NCI-H1105 treated with DMSO at 0.1 percent for 48 hours (cell line): ENCODE data around the gene PKN3.
A peak's percentile ranks its signal among the peaks of the same experiment; 100 is the strongest.

Experiments
- DNase-seq: peaks from one replicate; lab custom pipeline; 2025; lab: John Stamatoyannopoulos, UW

The PKN3 gene

DNA sequence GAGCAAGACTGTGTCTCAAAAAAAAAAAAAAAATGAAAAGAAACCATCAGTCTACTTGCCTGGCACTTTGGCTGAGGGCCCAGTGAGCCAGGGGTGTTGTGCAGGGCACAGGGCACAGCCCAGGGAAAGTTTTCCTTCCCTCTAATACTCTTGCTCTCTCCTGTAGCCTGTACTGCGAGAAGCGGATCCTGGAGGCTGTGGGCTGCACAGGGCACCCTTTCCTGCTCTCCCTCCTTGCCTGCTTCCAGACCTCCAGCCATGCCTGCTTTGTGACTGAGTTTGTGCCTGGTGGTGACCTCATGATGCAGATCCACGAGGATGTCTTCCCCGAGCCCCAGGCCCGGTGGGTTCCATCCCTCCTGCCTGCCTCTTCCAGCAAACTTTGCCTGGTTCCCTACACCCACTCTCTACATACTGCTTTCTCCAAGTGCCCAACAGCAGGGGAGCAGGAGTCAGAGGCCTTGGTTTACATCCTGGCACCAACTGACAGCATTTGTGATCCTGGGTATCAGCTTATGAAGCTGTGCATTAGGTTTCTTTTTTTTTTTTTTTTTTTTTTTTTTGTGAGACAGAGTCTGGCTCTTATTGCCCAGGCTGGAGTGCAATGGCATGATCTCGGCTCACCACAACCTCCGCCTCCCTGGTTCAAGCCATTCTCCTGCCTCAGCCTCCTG lies 14.4 kb downstream of the PKN3 start:
- DNase-seq: no peak

DNA sequence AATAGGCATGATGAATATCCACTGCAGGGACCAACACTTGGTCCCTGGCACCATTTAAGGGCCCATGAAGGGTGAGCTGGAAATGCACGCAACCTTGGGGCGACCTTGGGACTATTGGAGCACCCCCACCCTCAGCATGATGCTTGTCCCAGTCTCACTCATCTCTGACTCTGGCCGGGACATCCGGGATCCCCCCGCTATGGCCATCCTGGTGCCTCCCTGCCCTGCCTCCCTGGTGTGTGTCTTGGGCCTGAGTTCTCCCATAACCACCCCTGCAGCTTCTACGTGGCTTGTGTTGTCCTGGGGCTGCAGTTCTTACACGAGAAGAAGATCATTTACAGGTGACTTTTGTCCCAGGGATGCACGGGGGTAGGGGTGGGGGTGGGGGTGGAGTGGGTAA lies 15.7 kb downstream of the PKN3 start:
- no peak for DNase-seq

DNA sequence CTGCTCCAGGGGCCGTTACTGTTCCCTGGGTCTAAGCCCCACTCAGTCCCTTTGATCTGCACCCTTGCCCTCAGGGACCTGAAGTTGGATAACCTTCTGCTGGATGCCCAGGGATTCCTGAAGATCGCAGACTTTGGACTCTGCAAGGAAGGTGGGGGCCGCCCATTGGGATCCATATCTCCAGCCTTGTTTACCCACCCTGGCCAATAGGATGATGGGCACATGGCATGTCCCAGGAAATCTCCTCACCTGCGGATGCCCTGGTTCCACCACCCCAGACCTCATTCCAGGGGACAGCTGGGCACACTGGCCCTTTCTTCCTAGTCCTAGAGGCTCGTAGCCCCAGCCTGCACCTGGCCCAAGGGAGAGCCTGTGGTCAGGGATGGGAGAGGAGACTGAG lies 16.2 kb downstream of the PKN3 start:
- DNase-seq: no peak

DNA sequence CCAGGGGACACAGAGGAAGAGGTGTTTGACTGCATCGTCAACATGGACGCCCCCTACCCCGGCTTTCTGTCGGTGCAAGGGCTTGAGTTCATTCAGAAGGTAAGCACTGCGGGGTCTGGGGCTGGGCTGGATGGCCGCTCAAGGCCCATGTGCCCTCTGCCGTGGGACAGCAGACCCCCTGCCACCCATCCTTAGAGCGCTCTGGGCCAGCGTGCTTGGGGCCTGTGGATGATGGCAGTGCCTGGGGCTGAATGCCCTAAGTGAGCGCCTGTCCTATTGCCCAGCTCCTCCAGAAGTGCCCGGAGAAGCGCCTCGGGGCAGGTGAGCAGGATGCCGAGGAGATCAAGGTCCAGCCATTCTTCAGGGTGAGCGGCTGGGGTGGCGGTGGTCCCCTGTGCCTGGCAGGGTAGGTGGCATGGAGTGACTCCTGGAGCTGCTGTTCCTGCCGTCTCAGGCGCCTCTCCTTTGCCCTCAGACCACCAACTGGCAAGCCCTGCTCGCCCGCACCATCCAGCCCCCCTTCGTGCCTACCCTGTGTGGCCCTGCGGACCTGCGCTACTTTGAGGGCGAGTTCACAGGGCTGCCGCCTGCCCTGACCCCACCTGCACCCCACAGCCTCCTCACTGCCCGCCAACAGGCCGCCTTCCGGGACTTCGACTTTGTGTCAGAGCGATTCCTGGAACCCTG lies 17.8 kb downstream of the PKN3 start:
- DNase-seq: no peak

DNA sequence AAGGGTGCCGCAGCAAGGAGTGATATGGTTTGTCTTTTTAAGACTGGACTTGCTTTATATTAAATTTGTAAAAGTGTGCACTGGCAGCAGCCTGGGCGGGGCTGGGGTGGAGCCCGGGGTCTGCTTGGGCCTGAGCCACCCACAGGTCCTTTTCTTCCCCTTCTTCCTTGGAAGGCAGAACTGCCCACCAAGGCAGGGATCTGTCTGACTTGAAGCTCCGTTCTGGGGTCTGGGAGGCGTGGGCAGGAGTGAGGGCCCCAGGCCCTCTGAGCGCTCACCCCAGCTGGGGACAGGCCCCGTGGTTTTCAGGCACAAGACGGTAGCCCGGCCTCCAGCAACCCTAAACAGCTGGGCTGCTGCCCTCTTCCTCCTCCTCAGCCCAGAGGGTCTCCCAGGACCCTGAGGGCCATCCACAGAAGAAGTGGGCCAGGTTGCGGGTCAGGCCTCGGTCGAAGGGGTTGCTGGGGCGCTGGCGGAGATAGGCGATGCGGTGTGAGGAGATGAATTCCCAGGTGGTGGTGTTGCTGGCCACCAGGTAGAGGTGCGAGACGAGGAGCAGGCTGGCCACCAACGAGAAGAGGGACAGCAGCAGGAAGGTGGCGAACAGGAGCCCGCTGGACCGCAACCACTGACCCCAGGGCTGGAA lies 18.7 kb downstream of the PKN3 start:
- no peak for DNase-seq

DNA sequence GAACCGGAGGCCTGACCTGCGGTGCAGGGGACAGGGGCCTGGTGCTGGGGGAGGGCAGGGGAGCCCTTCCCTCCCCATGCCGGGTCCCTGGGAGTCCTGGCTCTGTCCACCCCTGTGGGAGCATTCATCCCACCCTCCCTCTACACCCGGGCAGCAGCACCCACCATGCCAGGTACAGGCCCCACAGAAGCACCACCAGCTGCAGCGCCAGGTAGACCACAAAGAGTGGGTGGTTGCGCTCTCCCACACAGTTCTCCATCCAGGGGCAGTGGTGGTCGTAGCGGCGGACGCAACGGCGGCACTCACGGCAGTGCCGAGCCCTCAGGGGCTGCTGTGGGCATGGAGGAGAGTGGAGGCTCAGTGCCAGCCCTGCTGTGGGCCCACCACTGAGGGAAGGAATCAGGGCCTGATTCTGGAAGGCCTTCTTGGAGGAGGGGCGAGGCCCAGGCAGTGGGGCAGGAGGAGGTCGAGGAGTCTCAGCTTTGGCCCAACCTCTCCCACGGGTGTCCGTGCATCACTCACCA lies 19.2 kb downstream of the PKN3 start:
- DNase-seq: no peak

DNA sequence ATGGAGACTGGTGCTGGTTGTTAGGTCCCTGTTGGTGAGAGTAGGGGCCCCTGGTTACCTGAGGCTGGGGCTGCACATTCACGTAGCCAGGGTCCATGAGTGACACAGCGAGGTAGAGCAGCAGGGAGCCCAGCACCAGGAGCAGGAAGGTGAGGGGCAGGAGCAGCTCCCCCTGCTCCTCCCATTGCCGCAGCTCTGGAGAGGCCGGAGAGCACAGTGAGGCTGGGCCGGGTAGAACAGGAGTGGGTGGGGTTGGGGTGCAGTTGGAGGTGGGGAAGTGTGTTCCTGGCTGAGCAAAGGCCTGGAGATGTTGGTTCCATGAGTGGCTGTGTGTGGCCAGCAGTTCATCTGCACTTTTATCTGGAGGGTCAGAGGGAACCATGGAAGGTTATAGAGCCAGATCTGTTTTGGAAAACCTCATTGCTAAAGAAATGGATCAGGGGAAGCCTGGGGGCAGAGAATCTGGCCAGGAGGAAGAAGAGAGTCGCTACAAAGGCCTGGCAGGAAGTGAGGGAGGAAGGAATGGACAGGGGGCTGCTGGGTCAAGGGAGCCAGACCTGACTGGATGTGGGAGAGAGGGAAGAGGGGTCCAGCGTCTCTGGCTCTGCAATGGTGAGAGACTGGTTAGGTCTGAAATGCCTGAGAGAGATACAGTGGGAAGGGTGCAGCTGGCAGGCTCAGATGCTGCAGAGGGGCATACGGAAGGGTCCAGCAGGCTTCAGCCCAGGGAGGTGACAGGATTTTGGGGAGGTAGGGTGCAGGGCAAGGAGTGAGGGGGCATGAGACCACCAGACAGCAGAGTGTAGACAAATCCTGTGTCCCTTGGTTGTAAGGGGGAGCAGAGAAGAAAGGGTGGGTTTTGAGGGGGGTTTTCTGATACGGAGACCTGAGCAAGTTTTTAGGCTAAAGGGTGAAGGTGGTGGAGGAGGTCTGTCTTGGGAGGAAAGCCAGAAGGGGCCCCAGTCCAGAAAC lies 20.4 kb downstream of the PKN3 start:
- DNase-seq: no peak

DNA sequence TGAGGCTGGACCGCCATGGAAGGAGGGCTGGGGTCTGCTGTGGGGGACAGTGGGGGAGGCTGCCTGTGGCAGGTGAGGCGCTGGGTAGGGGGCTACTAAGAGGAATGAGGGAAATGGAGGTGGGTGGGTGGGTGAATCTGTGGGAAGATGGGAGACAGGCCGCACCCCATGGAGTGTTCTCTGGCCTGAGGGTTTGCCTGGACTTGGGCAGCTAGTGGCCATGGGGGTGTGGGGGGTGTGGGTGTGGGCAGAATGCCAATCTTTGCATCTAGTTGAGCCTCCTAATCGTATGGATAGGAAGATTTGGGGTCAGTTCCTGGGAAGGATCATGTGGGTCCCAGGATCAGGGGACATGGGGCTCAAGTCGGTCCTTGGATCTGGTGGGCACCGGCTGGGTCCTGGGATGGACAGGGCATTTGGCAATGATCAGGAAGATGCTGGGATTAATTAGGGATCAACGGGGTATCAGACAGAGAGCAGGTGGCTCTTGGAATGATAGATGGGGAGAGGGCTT lies 21.1 kb downstream of the PKN3 start:
- DNase-seq: no peak

DNA sequence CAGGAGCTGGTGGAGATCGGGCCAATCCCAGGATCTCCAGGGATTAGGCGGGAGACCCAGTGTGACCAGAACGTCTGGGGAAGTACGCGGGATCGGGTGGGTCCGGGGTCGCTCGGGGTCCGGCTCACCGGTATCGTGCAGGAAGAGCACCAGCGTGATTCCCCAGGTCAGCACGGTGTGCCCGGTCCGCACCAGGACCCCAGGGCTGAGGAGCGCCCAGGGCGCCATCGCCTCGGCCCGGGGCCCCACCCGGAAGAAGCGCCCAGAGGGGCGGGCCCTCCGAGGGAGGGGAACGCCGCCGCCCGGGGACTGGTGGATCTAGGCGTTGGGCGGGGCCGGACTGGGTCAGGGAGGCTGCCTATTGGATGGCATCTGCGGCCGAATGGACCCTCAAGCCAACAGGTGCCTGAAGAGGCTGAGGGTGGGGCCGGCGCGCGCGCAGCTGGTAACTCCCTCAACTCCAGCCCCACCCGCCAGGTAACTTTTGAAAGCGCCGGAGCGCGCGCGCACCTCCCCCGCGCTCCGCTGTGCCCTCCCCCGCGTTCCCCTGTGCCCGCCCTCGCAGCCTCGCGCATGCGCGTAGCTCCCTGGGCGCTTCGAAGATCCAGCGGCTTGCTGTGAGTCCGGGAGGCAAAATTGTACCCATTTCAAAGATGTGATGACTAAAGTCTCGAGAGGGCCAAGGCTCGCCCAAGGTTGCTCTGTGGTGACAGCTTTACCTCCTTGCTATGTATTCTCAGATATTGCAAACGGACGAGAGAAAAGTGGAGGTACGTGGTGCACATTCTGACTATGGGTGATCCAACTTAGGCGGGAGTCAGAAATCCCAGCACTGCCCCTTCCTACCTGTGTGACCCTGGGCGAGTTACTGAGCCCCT lies 21.8 kb downstream of the PKN3 start, which contains the start of gene ZDHHC12:
Gene ZDHHC12 (minus strand): TSS at position 262 of the 878 bp plus-strand sequence. CDS start 34 bp downstream, at position 228.
- DNase-seq: peak; percentile 97

DNA sequence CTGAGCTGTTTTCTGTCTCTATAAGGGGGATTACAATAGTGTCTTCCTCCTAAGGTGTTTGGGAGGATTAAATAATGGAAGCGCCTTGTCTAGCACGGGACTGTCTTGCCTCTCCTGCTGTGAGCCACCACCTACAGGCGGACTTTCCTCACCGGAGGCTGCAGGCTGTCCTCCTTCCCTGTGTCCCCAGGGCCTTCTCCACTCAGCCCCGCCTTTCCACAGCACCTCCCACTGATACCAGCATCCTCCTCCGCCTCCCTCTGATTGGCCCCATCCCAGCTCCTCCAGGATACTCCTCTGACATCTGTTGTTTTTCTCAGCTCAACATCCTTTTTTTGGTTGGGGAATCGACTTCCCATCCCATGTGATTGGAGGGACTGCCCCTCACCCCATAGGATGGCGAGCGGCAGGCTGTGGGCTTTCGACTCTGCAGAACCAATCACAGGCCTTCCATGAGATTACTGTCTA lies 22.5 kb downstream of the PKN3 start:
- no peak for DNase-seq

DNA sequence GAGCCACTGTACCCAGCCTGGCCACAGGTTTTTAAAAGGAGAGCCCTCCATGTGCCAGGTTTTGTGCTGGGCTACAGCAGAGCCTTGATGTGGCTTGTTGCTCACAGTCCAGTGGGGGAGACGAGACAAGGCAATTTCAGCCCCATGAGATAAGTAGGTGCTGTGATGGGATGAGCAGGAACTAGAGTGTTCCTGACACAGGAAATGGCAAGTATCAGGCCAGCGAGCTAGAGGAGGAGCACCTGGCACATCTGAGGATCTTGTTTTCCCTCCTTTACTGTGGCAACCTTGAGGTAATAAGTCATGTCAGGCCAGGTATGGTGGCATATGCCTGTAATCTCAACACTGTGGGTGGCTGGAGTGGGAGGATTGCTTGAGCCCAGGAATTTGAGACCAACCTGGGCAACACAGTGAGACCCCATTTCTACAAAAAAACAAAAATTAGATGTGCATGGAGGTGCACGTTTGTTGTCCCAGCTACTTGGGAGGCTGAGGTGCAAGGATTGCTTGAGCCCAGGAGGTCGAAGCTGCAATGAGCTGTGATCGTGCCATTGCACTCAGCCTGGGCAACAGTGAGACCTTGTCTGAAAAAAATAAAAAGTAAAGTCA lies 25.4 kb downstream of the PKN3 start:
- DNase-seq: no peak

DNA sequence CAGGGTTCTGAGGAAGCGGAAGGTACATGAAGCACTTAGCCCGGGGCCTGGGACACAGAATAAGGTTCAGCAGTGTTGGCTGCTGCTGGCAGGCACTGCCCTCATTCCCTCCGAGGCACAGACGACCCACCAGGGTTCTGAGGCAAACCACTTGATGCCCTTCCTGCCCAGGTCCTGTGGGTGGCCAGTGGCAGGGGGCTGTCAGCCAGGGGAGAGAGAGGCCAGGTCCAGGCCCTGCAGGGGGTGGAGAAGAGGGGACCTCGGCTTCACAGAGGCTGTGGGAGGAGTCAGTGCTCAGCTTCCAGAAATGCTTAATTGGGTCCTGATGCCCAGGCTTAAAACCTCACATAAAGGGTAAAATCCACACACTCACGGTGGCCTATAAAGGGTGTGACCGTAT lies 26.0 kb downstream of the PKN3 start:
- no peak for DNase-seq

DNA sequence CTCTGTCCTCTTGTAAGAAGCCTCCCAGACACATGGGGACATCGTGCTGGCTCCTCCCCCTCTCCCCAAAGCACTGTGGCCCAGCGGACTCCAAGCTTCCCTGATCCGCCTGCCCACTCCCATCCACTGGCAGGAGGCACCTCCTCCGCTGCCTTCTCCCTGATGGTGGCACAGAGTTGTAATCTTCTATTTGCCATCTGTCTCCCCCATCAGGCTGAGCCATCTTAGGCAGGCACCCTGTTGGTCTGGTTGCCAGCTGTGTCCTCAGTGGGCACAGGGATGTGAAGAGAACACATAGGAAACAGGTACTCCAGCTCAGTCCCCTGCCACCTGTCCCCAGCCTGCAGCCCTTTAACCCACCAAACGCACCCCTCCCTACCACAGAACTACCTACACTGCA lies 27.0 kb downstream of the PKN3 start:
- DNase-seq: no peak

DNA sequence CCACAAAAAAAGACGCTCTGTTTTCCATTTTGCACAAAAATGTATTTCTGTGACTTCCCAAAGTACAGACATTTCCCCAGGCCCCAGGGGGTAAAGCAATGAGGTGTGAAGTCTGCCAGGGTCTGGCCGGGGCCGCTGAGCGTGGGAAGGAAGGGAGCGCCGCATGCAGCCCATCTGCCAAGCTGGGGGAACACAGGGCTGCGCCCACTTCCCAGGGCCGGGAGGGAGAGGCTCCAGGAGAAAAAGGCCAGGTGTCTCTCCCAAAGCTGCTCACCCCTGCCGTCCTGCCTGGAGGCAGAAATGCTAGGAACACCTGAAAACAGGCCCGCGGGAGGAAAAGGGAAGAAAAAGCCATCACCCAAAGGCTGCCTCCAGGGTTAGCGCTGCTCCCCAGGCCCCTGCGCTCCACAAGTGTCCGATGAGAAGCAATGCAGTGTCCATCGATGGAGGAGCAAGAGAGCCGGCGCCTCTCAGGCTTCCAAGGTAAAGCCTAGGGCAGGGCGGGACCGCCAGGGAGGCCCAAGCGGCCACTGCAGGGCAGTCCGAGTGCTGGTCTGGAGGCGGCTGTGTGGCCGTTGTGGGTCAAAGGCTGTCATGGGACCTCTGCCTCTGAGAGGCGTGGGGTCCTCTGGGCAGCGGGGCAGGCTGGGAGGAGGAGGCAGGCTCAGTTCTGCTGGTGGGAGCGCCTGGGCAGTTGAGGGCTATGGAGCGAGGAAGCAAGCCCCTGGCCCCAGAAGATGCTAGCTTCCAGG lies 27.6 kb downstream of the PKN3 start:
- DNase-seq: no peak

DNA sequence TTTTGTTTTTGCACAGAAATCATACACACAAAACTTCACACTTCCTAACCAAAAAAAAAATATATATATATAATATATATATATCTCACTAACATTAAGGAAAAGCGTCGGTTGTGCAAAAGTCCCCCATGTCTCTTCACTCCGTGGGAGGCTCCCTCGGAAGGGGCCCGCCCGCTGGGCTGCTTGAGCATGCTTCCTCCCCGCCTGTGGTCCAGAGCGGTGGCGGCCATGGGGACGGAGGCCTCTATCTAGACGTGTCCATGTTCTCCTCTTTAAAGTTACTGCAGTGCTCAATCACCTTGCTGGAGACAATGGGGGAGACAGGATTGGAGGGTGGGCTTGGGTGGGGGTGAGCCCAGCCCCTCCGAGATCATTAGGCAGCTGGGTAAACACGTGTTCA lies 28.8 kb downstream of the PKN3 start:
- DNase-seq: no peak

DNA sequence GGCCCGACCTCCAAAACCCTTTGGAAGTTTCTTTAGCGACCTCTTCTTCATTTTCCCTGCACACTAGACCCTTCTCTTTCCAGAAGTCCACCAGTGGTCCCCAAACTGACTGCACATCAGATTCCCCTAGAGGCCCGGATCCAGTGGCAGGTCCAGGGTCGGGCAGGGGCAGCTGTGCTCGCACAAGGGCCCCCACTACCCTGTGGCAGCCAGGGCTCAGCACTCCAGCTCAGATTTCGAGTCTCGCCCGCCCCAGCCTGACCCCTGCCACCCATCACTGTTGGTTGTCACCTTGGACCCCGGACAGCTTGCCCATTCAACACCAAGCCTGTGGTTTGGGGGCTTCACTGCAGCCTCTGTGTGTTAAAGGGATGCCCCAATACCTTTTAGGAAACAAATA lies 29.4 kb downstream of the PKN3 start:
- no peak for DNase-seq

DNA sequence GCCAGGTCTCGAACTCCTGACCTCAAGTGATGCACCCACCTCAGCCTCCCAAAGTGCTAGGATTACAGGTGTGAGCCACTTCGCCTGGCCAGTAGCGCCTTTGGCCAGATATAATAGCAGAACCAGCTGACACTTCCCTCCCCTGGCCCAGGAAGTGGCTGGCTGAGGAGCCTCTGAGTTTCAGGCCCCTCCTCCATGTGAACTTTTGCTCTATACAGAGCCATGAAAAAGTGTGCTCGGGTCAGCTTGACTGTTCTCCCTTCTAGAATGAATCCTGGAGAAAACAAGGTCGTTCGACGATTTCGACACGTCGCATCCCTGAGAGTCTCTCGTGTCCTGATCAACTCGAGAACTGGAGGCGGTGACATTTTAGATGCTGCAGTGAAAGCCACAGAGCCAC lies 30.3 kb downstream of the PKN3 start:
- no peak for DNase-seq

DNA sequence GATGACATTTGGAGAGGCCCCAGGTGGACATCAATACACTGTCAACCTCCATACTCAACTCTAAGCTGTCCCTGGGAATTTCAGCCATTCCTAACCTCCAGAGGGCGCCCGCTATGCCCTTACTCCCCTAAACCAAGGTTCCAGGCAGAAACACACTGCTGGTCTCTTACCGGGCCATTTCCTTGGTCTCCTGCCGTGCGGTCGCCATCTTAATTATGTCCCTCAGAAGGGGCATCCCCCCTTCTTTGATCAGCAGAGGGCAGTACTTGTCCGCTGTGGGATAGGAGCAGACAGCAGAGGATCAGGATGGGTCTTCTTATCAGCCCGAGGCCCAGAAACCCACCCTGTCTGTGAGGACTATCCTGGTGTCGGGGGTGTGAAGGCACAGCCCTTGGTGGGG lies 31.0 kb downstream of the PKN3 start:
- DNase-seq: peak; percentile 91

DNA sequence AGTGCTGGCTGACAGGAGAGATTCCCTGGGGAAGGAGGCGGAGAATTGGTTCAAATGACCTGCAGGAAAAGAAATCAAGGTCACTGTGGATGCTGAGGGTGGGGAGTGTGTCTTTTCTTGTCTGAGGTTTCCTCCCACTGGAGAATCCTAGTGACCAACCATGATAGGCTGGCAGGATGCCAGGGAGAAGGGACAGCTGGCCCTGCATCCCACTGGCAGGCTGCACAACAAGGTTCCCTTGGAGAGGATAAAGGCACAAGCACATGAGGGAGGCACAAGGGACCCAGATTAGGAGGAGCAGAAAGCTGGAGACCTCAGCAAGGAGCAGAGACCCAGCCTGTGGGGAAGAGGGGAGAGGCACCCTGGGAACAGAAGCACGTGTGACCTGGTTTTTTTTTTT lies 33.1 kb downstream of the PKN3 start:
- DNase-seq: no peak
